Loucy (cell line): ENCODE measurements around the gene NADSYN1.

ENCODE experiments used
- CTCF ChIP-seq: fragments of 200-600 bp; sonication (generic); conservative IDR thresholded peaks from 2 replicates; pipeline ENCODE4 v1.5.1; 2014; ENCODE audit warnings: mild to moderate bottlenecking, antibody characterized with exemption, low read length
- EZH2phosphoT487 ChIP-seq: fragments of 200-600 bp; IDR thresholded peaks from 2 replicates; pipeline ENCODE4 v1.6.1; 2018; ENCODE audit warnings: antibody characterized with exemption, mild to moderate bottlenecking, moderate library complexity, borderline replicate concordance

DNA sequence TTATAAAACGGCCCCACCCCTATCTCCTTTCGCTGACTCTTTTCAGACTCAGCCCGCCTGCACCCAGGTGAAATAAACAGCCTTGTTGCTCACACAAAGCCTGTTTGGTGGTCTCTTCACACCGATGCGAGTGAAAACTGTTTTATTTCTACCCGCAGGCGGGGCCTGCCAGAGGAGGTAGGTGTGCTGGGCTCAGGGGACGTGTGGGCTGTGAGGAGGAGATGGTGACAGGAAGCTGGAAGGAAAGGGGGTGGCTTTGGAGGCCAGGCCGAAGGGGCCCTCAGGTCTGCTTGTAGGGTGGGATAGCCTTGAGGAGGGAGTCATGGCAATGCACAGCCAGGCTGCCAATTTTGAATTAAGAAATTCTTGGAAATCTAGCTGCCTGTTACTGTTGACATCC lies 52.8 kb downstream of the NADSYN1 start:
- TF ChIP-seq CTCF (no peak), EZH2phosphoT487 (no peak)
